GM21526 (cell line): ENCODE results near the gene RYR1.

Experiments
- ATAC-seq: cut with Tn5 transposase; IDR thresholded peaks from one replicate; pipeline ENCODE4 v1.9.1; 2021; ENCODE audit warnings: moderate library complexity; ENCODE audit not compliant: unreplicated experiment, low FRiP score

Gene RYR1

GRCh38 chr19:38433268-38433733 is at the start of gene RYR1:
RYR1 (plus strand) TSS chr19:38433691; CDS start chr19:38433830, 139 bp downstream.
- no peak for ATAC-seq

GRCh38 chr19:38383743-38384142 is 49.7 kb upstream of the RYR1 start:
- no peak for ATAC-seq

GRCh38 chr19:38384209-38385027 is 49.1 kb upstream of the RYR1 start:
- ATAC-seq: no peak

GRCh38 chr19:38385057-38385803 is 48.3 kb upstream of the RYR1 start:
- ATAC-seq: no peak

- ATAC-seq: no peak
Observed at GRCh38 chr19:38385804-38386257, 47.7 kb upstream of the RYR1 start.

- ATAC-seq: no peak
Observed at GRCh38 chr19:38386300-38386970, 47.1 kb upstream of the RYR1 start.

GRCh38 chr19:38386971-38387549 is 46.4 kb upstream of the RYR1 start:
- ATAC-seq: no peak

- no peak for ATAC-seq
Observed at GRCh38 chr19:38387550-38388348, 45.7 kb upstream of the RYR1 start, which contains the start of gene GGN. GGN (minus strand) TSS chr19:38388034; CDS start chr19:38387261, 773 bp downstream.

GRCh38 chr19:38388349-38389100 is 45.0 kb upstream of the RYR1 start, which contains the start of gene SPRED3:
SPRED3 (plus strand) TSS chr19:38388697; CDS start chr19:38390303, 1,606 bp downstream.
- ATAC-seq: no peak

GRCh38 chr19:38389101-38389925 is 44.2 kb upstream of the RYR1 start:
- no peak for ATAC-seq

- ATAC-seq: no peak
Observed at GRCh38 chr19:38389957-38390924, 43.2 kb upstream of the RYR1 start.

GRCh38 chr19:38391911-38392464 is 41.5 kb upstream of the RYR1 start:
- no peak for ATAC-seq

- no peak for ATAC-seq
Observed at GRCh38 chr19:38392707-38393308, 40.7 kb upstream of the RYR1 start.

- no peak for ATAC-seq
Observed at GRCh38 chr19:38394488-38394887, 39.0 kb upstream of the RYR1 start.

GRCh38 chr19:38395381-38396114 is 37.9 kb upstream of the RYR1 start:
- no peak for ATAC-seq

- ATAC-seq: no peak
Observed at GRCh38 chr19:38399081-38399480, 34.4 kb upstream of the RYR1 start.
